ENCODE data around the gene VSIG10. TPM values are rescaled to one million over a fixed set of nuclear protein-coding genes. Genes with fewer than 3 reads are reported as not detected.

Gene VSIG10, protein sequence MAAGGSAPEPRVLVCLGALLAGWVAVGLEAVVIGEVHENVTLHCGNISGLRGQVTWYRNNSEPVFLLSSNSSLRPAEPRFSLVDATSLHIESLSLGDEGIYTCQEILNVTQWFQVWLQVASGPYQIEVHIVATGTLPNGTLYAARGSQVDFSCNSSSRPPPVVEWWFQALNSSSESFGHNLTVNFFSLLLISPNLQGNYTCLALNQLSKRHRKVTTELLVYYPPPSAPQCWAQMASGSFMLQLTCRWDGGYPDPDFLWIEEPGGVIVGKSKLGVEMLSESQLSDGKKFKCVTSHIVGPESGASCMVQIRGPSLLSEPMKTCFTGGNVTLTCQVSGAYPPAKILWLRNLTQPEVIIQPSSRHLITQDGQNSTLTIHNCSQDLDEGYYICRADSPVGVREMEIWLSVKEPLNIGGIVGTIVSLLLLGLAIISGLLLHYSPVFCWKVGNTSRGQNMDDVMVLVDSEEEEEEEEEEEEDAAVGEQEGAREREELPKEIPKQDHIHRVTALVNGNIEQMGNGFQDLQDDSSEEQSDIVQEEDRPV
- 10 to 100 TPM in 5 of 8 experiments, 1 to 10 TPM in 3; 5.7 to 25.9 (median 12.4) TPM for total RNA-seq

GRCh38 chr12:118103601-118104382 lies at the start of gene VSIG10:
VSIG10 (minus strand) TSS chr12:118104011; CDS start chr12:118103671, 340 bp downstream.
- in situ Hi-C loops (cut with MboI; ENCODE audit: low pct_unique_long_range_greater_than_20kb in 2 of 9, low sequenced_read_pairs in 9 of 9, unreplicated experiment in 9 of 9): no loop called here
- no peaks in the 10 kb centered on the region for H3K4me1 ChIP-seq (replicated peaks in 1 of 2)
- 0% methylated on average over 1 to 9 of the region's 75 CpGs; no CpG with 5 or more reads in 8 of the 10 experiments for WGBS, 10 experiments
- H3K27ac ChIP-seq: peak within 1 kb of the TSS in 1 of 2 donors; percentile 33
- peak; percentile 80 to 88 (median 86) for ATAC-seq (replicated peaks in 6 of 8)
- H3K4me3 ChIP-seq: peak within 1 kb of the TSS; percentile 46 to 78 (median 62)

GRCh38 chr12:118151755-118152154 lies 47.9 kb upstream of the VSIG10 start:
- ATAC-seq (replicated peaks in 6 of 8): no peak
- no peak overlapping the region for H3K4me3 ChIP-seq
- in situ Hi-C loops (cut with MboI; ENCODE audit: low pct_unique_long_range_greater_than_20kb in 2 of 9, low sequenced_read_pairs in 9 of 9, unreplicated experiment in 9 of 9): no loop called here
- no peak overlapping the region for H3K27ac ChIP-seq
- 59 to 100% (median 88%) methylated on average over 2 to 5 of the region's 5 CpGs; no CpG with 5 or more reads in 2 of the 10 experiments for WGBS, 10 experiments
- no peaks in the 10 kb centered on the region for H3K4me1 ChIP-seq (replicated peaks in 1 of 2)

DNA sequence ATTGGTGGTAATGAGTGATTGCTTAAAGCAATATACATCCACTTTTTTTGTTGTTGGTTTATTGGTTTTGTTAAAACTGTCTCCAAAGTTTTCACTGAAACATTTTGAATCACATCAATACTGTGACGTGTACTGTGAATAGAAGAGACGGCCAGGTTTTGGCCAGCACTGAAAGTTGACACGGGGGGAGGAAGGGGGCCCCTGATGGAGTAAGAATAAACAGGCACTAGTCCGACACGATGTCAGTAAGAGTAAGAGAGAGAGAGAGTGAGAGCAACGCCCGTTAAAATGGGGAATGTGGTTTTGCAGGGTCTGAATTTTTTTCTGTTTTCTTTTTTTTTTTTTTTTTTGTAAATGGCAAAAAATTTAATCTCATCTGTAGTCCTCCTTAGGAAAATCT lies 46.8 kb upstream of the VSIG10 start:
- no peak for ATAC-seq (replicated peaks in 6 of 8)
- no peak overlapping the region for H3K4me3 ChIP-seq
- in situ Hi-C loops (cut with MboI; ENCODE audit: low pct_unique_long_range_greater_than_20kb in 2 of 9, low sequenced_read_pairs in 9 of 9, unreplicated experiment in 9 of 9): no loop called here
- WGBS, 10 experiments: 44 to 89% (median 74%) methylated on average over 3 to 7 of the region's 7 CpGs; no CpG with 5 or more reads in 1 of the 10 experiments
- H3K4me1 ChIP-seq (replicated peaks in 1 of 2): no peaks in the 10 kb centered on the region
- H3K27ac ChIP-seq: no peak overlapping the region

DNA sequence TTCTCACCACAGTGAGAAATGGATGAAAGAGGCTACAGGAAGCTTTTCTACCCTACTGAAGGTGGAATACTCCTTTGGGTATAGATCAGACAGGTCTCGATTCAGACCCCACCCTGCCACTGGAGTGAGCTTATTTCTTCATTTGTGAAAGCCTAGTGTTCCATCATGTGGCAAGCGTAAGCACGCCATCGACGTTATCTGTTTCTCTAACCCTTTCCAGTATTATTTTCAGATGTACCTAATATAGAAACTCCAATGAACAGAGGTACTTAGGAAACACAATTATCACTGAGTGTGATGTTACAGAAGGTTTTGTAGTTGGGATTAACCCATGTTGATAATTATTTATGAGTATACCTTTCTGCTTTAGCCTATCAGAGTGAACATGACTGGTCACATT lies 44.5 kb upstream of the VSIG10 start:
- no peak overlapping the region for H3K4me3 ChIP-seq
- no peak for ATAC-seq (replicated peaks in 6 of 8)
- H3K4me1 ChIP-seq (replicated peaks in 1 of 2): no peaks in the 10 kb centered on the region
- H3K27ac ChIP-seq: no peak overlapping the region
- 92 to 100% (median 100%) methylated on average over 1 to 5 of the region's 5 CpGs; no CpG with 5 or more reads in 2 of the 10 experiments for WGBS, 10 experiments
- in situ Hi-C loops (cut with MboI; ENCODE audit: low pct_unique_long_range_greater_than_20kb in 2 of 9, low sequenced_read_pairs in 9 of 9, unreplicated experiment in 9 of 9): no loop called here

DNA sequence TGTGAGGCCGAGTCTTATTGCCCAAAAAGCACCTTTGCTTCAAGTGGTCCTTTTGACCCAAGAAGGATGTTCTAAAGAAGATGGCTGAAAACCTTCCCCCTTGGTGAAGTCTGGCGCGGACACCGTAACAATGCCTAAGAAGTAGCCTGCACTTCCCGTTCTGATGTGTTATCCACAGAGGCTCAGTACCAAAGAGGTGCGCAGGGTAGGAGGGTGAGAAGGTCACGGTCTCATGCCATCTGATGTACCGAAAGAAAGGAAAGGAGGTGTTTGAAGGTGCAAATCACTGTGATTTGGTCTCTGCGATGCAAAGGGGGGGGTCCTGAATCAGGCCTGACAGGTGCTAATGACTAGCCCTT lies 42.0 kb upstream of the VSIG10 start:
- in situ Hi-C loops (cut with MboI; ENCODE audit: low pct_unique_long_range_greater_than_20kb in 2 of 9, low sequenced_read_pairs in 9 of 9, unreplicated experiment in 9 of 9): no loop called here
- no peak for ATAC-seq (replicated peaks in 6 of 8)
- no peak overlapping the region for H3K4me3 ChIP-seq
- H3K4me1 ChIP-seq (replicated peaks in 1 of 2): no peaks in the 10 kb centered on the region
- H3K27ac ChIP-seq: no peak overlapping the region
- 82 to 100% (median 90%) methylated on average over 1 to 9 of the region's 9 CpGs; no CpG with 5 or more reads in 2 of the 10 experiments for WGBS, 10 experiments

DNA sequence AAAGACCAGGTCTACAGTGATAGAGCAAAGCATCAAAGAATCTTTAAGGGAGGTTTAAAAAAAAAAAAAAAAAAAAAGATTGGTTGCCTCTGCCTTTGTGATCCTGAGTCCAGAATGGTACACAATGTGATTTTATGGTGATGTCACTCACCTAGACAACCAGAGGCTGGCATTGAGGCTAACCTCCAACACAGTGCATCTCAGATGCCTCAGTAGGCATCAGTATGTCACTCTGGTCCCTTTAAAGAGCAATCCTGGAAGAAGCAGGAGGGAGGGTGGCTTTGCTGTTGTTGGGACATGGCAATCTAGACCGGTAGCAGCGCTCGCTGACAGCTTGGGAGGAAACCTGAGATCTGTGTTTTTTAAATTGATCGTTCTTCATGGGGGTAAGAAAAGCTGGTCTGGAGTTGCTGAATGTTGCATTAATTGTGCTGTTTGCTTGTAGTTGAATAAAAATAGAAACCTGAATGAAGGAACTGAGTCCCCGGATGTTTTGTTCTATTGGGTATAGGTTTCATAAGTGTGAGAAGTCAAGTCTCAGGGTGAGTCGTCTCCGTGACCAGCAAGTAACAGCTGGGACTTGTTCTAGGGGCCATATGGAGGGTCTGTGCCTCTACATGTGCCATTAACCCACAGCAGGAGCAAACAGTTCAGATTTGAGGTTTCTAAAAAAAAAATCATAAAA lies 41.4 kb upstream of the VSIG10 start:
- ATAC-seq (replicated peaks in 6 of 8): peak in 2 of 8 experiments; percentile 16 to 22
- Histone ChIP-seq H3K27ac (no peak overlapping the region), H3K4me3 (no peak overlapping the region), H3K4me1 (replicated peaks in 1 of 2) (no peaks in the 10 kb centered on the region)
- 33 to 100% (median 92%) methylated on average over 1 to 7 of the region's 7 CpGs; no CpG with 5 or more reads in 2 of the 10 experiments for WGBS, 10 experiments
- in situ Hi-C loops (cut with MboI; ENCODE audit: low pct_unique_long_range_greater_than_20kb in 2 of 9, low sequenced_read_pairs in 9 of 9, unreplicated experiment in 9 of 9): no loop called here

GRCh38 chr12:118144499-118144898 lies 40.7 kb upstream of the VSIG10 start:
- 93 to 100% (median 97%) methylated on average over 1 to 9 of the region's 13 CpGs; no CpG with 5 or more reads in 6 of the 10 experiments for WGBS, 10 experiments
- H3K4me3 ChIP-seq: no peak overlapping the region
- no peak overlapping the region for H3K27ac ChIP-seq
- H3K4me1 ChIP-seq (replicated peaks in 1 of 2): no peaks in the 10 kb centered on the region
- no peak for ATAC-seq (replicated peaks in 6 of 8)
- in situ Hi-C loops (cut with MboI; ENCODE audit: low pct_unique_long_range_greater_than_20kb in 2 of 9, low sequenced_read_pairs in 9 of 9, unreplicated experiment in 9 of 9): no loop called here

DNA sequence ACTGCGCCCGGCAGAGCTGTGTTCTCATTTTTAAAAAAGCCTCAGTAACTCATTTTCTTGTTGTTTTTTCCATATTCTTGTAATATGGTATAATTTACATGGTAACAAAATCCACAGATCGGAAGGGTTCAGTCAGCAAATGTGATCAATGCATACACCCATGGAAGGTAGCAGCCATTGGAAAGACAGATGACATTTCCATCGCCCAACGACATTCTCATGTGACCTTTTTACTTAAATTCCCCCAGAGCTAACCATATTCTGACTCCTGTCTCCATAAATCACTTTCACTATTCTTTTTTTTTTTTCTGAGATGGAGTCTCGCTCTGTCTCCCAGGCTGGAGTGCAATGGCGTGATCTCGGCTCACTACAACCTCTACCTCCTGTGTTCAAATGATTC lies 37.0 kb upstream of the VSIG10 start:
- Histone ChIP-seq H3K27ac (no peak overlapping the region), H3K4me1 (replicated peaks in 1 of 2) (peaks cover 3 to 4% of the 10 kb centered on the region in 2 donors), H3K4me3 (no peak overlapping the region)
- in situ Hi-C loops (cut with MboI; ENCODE audit: low pct_unique_long_range_greater_than_20kb in 2 of 9, low sequenced_read_pairs in 9 of 9, unreplicated experiment in 9 of 9): no loop called here
- ATAC-seq (replicated peaks in 6 of 8): no peak
- WGBS, 10 experiments: 87 to 100% (median 97%) methylated on average over 1 to 7 of the region's 8 CpGs; no CpG with 5 or more reads in 1 of the 10 experiments

- H3K4me3 ChIP-seq: peak overlapping the region; percentile 65 to 81 (median 72)
- peaks cover 4 to 6% of the 10 kb centered on the region in 2 donors for H3K4me1 ChIP-seq (replicated peaks in 1 of 2)
- ATAC-seq (replicated peaks in 6 of 8): no peak
- no peak overlapping the region for H3K27ac ChIP-seq
- whole genome bisulfite sequencing, 10 experiments: 13 to 100% (median 73%) methylated on average over 3 to 10 of the region's 10 CpGs; no CpG with 5 or more reads in 3 of the 10 experiments
- in situ Hi-C loops (cut with MboI; ENCODE audit: low pct_unique_long_range_greater_than_20kb in 2 of 9, low sequenced_read_pairs in 9 of 9, unreplicated experiment in 9 of 9): no loop called here
These were observed 33.4 kb upstream of the VSIG10 start for GRCh38 chr12:118137148-118137678.

DNA sequence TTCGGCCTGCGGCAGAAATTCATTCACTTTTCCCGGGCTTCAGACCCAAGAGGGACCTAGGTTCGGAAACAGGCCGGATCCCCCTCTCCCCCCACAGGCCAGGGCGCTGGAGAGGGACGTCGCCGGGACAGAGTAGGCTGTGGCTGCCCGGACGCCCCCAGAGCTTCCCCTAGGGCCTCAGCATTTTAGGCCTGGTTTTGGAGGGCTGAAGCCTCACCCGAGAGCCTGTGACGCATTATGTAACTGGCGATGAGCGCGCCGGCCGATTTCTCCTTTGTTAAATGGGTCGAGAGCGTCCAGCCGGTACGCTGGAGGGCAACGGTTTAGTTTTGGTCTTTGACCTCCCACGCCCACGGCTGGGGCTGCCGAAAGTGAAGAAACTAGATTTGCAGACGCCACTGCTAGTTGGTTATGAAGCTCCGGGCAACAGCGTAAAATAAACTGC lies 32.8 kb upstream of the VSIG10 start:
- 0 to 22% (median 0%) methylated on average over 1 to 7 of the region's 29 CpGs; no CpG with 5 or more reads in 4 of the 10 experiments for WGBS, 10 experiments
- in situ Hi-C loops (cut with MboI; ENCODE audit: low pct_unique_long_range_greater_than_20kb in 2 of 9, low sequenced_read_pairs in 9 of 9, unreplicated experiment in 9 of 9): no loop called here
- Histone ChIP-seq H3K27ac (peak overlapping the region; percentile 29 to 46), H3K4me3 (peak overlapping the region; percentile 65 to 81 (median 72)), H3K4me1 (replicated peaks in 1 of 2) (peaks cover 4 to 8% of the 10 kb centered on the region in 2 donors)
- peak in 7 of 8 experiments; percentile 1 to 29 (median 9) for ATAC-seq (replicated peaks in 6 of 8)

- in situ Hi-C loops (cut with MboI; ENCODE audit: low pct_unique_long_range_greater_than_20kb in 2 of 9, low sequenced_read_pairs in 9 of 9, unreplicated experiment in 9 of 9): no loop called here
- Histone ChIP-seq H3K4me3 (peak within 1 kb of the TSS; percentile 65 to 81 (median 72)), H3K27ac (peak within 1 kb of the TSS; percentile 29 to 46), H3K4me1 (replicated peaks in 1 of 2) (peaks cover 4 to 8% of the 10 kb centered on the region in 2 donors)
- WGBS, 10 experiments: 0 to 20% (median 0%) methylated on average over 1 to 24 of the region's 70 CpGs; no CpG with 5 or more reads in 1 of the 10 experiments
- ATAC-seq (replicated peaks in 6 of 8): peak; percentile 96 to 100 (median 99)
These were observed 32.2 kb upstream of the VSIG10 start, which contains the start of gene PEBP1 for GRCh38 chr12:118135788-118136558. PEBP1 (plus strand) TSS chr12:118136124; CDS start chr12:118136210, 86 bp downstream.

All from motor neuron (in vitro differentiated cells).